NCI-H1417 (cell line): ENCODE results near the gene FERMT1.
"Not testable (repeated sequence)": the region's sequence is repeated elsewhere in the genome, so short reads cannot be mapped to it uniquely, and the experiment has no call there.

Experiments
- DNase-seq, 3 experiments: peaks; one replicate each; lab custom pipeline; 2025; lab: John Stamatoyannopoulos, UW

The FERMT1 gene

DNA sequence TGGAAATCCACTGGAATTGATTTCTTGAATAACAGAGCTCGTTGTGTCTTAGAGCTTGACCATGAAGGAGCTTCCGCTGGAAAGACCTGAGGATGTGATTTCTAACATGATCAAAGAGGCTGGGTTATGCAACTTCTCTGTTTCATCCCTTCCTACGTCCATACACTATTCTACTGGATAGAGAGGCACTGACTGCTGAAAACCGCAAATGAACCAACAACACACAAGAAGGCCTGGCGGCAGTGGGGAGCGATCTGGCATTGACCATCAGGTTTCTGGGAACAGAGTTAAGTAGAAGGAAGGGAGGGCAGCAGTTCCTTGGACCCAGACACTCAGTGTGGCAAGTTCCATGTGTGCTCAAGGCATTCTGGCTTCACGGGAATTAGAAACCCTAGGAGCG lies 82.3 kb downstream of the FERMT1 start:
- no peak for DNase-seq

DNA sequence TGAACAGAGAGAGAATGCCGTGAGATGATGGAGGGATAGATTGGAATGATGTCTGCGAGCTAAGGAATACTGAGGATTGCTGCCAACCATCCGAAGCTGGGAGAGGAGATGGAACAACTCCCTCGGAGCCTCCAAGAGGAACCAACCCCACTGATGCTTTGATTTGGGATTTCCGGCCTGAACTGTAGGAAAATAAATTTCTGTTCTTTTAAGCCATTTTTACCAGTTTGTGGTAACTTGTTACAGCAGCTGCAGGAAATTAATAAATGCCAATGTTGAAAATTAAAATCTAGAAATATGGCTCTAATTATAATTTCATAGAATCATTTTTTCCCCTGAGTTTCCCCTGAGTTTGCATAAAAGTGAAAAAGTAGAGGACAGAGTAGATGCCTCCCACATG lies 83.1 kb downstream of the FERMT1 start:
- DNase-seq: no peak

DNA sequence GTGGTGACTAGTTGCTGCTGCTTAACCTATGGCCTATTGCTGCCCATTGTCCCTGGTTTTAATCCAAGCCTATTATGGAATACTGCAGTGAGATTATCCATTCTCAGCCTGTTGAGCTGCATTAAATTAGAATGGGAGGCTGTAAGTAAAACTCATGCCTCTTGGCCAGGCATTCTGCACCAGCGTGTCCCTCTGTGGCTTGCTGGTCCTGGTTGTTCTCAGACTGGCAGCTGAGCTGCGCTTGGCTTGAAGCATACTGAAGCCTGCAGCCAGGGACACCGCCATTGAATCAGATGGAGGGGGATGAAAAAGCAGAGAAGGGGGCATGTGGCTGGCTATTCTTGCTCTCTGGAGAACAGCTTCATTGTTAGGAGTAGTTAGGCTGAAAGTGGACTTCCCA lies 84.6 kb downstream of the FERMT1 start:
- DNase-seq: no peak

DNA sequence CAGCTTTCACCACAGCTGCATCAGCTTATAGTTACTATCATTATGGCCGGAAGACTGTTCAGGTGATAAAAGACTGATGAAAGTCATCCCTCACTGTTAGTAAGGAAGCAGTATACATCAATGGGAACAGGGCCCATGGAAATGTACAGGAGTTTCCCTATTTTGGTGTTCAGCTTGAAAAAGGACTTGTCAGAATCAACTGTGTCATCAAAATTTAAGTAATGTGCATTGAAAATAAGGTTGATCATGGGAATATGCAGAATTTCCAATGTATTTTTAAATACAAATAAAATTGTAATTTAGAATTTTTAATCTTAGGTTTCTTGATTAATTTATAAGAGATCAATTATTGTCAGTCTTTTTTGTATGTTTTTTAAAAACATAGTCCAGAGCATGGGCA lies 85.7 kb downstream of the FERMT1 start:
- DNase-seq: no peak

DNA sequence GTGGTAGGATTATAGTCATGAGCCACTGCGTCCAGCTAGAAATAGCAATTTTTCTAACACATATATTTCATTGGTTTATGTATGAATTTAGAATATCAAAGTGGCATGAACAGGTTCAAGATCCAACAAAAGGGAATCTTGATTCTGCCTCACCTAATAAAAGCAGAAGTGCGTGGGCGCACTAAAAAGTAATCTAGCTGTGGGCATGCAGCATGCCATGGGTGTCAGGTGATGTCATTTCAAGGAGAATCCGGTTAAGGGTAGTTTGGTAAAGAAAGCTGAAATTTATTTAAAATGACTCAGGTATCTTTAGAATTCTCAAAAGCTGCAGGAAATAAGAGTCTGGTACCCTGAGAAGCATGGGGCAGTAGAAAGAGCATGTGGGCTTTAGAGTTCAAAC lies 86.6 kb downstream of the FERMT1 start:
- no peak for DNase-seq

DNA sequence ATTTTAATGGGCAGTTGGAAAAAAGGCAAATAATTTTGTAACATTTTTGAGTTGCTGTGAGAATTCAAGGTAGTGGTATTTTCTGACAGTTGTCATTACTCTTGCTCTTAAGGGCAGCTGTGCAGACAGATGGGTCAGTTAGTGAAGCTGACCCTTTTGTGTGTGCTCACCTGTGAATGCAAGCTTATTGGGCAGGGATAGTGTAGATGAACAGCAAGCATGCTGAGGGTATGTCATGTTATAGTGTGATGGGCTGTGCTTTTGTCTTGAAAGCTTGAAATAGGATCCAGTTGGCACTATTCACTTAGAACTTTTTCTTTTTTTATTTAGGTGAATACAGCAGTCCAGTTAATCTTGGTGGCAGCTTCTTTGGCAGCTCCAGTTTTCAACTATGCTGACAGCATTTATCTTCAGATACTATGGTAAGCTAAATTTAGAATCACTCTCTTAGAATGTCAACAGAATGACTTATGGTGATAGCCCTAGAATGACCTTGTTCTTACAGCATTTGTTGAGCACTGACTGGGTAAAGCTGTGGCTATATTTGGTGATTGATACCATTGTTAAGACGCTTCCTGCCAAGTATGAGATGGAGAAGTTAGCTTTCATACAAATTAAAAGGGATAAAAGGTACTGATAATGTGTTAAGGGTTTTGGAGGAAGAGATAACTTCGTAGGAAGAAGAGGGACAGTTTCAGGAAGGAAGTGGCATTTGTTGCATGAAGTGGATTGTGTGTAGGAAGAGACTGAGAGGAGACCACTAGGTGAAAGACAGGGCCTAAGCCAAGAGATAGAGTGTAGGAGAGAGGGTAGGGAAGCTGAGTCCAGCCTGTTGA lies 88.5 kb downstream of the FERMT1 start:
- DNase-seq: no peak

DNA sequence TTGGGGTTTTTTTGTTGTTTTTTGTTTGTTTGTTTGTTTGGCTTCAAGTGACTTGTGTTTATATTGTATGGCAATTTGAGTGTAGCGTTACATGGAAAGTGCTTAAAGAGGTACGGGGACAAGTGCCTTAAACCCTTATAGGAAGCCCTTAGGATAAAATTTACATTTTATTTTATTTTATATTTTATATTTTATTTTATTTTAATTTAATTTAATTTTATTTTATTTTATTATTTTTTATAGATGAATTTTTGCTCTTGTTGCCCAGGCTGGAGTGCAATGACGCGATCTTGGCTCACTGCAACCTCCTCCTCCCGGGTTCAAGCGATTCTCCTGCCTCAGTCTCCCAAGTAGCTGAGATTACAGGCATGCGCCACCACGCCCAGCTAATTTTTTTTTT lies 89.9 kb downstream of the FERMT1 start:
- not testable (repeated sequence) for DNase-seq

DNA sequence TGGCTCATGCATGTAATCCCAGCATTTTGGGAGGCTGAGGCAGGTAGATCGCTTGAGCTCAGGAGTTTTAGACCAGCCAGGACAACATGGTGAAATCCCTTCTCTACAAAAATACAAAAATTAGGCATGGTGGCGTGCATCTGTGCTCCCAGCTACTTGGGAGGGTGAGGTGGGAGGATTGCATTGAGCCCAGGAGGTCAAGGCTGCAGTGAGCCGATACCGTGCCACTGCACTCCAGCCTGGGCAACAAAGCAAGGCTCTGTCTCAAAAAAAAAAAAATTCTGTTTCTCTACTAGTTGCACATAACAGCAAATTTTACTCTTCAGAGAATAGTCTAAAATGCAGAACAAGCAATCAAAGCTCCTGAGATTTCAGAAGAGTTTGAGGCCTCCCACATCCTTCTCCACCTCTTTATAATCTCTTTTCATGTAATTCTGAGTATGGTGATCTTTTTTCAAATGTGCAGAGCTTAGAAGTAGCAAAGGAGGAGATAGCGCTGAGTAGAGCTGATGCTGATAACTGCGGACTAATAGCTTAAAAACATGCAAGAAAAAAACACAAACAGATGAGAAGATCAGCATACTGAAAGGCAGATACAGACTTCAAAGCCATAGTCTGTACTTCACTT lies 92.3 kb downstream of the FERMT1 start:
- no peak for DNase-seq

DNA sequence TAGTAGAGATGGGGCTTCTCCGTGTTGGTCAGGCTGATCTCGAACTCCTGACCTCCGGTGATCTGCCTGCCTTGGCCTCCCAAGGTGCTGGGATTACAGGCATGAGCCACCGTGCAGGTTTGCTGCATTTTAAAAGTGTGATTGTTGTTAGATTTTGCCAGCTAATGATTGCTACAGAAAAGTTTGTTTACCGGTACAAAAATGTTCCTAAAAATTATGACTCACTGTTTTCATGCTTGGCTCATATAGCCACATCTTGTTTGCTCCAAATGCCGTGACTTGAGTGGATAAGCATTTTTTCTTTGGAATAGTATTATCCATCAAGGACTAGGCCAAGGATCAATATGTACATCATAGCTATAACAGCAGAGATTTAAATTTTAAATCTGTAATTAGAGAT lies 93.3 kb downstream of the FERMT1 start:
- no peak for DNase-seq

DNA sequence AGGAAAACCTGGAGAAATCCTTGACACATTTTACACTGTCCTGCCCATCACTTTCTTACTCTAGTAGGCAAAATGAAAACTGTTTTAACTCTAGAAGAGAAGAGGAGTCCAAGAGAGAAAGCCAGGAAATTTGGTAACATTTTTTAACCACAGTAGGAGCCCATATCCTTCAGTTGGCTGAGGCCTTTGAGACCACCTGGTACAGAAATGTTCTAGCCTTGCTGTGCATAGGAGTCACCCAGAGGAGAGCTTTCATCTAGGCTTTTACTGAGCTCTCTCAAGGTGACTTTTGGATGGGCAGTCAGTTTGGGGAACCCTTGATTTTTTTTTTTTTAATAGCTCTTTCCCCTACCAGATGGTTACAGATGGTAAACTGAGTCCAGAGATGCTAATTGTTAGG lies 94.0 kb downstream of the FERMT1 start:
- no peak for DNase-seq

DNA sequence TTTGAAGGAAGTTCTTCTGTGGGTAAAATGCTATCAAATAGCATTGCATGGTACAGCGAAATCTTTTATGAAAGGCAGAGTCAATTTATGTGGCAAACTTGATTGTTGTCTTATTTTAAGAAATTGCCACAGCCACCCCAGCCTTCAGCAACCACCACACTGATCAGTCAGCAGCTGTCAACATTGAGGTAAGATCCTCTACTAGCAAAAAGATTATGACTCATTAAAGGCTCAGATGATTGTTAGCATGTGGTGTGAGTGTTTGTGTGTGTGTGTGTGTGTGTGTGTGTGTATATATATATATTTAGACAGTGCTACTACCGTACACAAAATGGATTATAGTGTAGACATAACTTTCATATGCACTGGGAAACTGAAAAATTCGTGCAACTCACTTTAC lies 96.8 kb downstream of the FERMT1 start:
- no peak for DNase-seq
